PFSK-1 (cell line): ENCODE data around the gene SDC1.

ENCODE experiments used
- FOXP2 ChIP-seq: optimal IDR thresholded peaks from 2 replicates; pipeline ENCODE3; 2011; ENCODE audit warnings: borderline replicate concordance, control low read depth, inconsistent platforms; ENCODE audit not compliant: insufficient read depth; ENCODE audit errors: extremely low read length, extremely low read depth
- POLR2AphosphoS5 ChIP-seq: IDR thresholded peaks from 2 replicates; pipeline ENCODE4 v1.6.1; 2012; ENCODE audit warnings: low read depth, mild to moderate bottlenecking, control low read depth, low read length, moderate library complexity
- REST ChIP-seq, 2 experiments: IDR thresholded peaks; 2 replicates each; pipeline versions ENCODE4 v1.6.1 to v1.8.0; 2011 to 2012; ENCODE audit warnings: low read depth in 2 of 2, low read length in 2 of 2, control low read depth in 1 of 2, inconsistent platforms in 1 of 2, mild to moderate bottlenecking in 1 of 2, moderate library complexity in 1 of 2; ENCODE audit not compliant: insufficient read depth in 1 of 2
- SIN3A ChIP-seq: IDR thresholded peaks from 2 replicates; pipeline ENCODE4 v1.6.1; 2012; ENCODE audit warnings: mild to moderate bottlenecking, low read length, moderate library complexity, borderline replicate concordance; ENCODE audit not compliant: insufficient read depth
- TAF1 ChIP-seq: IDR thresholded peaks from 2 replicates; pipeline ENCODE4 v1.6.1; 2012; ENCODE audit warnings: low read length, control low read depth, borderline replicate concordance; ENCODE audit not compliant: insufficient read depth

Gene SDC1

GRCh38 chr2:20179755-20180594 lies 45.0 kb downstream of the SDC1 start:
- TF ChIP-seq SIN3A (no peak), POLR2AphosphoS5 (no peak), REST (IDR thresholded peaks at IDR 0.05; ENCODE audit: insufficient read depth in 1 of 2, low read depth in 2 of 2, low read length in 2 of 2) (no peak), FOXP2 (no peak), TAF1 (no peak)

- TF ChIP-seq REST (IDR thresholded peaks at IDR 0.05; ENCODE audit: insufficient read depth in 1 of 2, low read depth in 2 of 2, low read length in 2 of 2): no peak
- no peak for TF ChIP-seq SIN3A
- no peak for TF ChIP-seq FOXP2
- no peak for TF ChIP-seq POLR2AphosphoS5
- TF ChIP-seq TAF1: no peak
These were observed 45.5 kb downstream of the SDC1 start for GRCh38 chr2:20179466-20179754.

GRCh38 chr2:20178666-20179465 lies 46.1 kb downstream of the SDC1 start:
- no peak for TF ChIP-seq POLR2AphosphoS5

- TF ChIP-seq POLR2AphosphoS5 (no peak), REST (IDR thresholded peaks at IDR 0.05; ENCODE audit: insufficient read depth in 1 of 2, low read depth in 2 of 2, low read length in 2 of 2) (no peak), SIN3A (no peak), TAF1 (no peak), FOXP2 (no peak)
These were observed 46.7 kb downstream of the SDC1 start for GRCh38 chr2:20178249-20178607.

GRCh38 chr2:20177556-20178248 lies 47.2 kb downstream of the SDC1 start:
- no peak for TF ChIP-seq REST (IDR thresholded peaks at IDR 0.05; ENCODE audit: insufficient read depth in 1 of 2, low read depth in 2 of 2, low read length in 2 of 2)
